GF-D8 (cell line): ENCODE data around the gene CLIP3.
A peak's percentile ranks its signal among the peaks of the same experiment; 100 is the strongest.
"Not testable (repeated sequence)": the region's sequence is repeated elsewhere in the genome, so short reads cannot be mapped to it uniquely, and the experiment has no call there.

Experiments
- DNase-seq: peaks from one replicate; lab custom pipeline; 2025; lab: John Stamatoyannopoulos, UW

The CLIP3 gene

DNA sequence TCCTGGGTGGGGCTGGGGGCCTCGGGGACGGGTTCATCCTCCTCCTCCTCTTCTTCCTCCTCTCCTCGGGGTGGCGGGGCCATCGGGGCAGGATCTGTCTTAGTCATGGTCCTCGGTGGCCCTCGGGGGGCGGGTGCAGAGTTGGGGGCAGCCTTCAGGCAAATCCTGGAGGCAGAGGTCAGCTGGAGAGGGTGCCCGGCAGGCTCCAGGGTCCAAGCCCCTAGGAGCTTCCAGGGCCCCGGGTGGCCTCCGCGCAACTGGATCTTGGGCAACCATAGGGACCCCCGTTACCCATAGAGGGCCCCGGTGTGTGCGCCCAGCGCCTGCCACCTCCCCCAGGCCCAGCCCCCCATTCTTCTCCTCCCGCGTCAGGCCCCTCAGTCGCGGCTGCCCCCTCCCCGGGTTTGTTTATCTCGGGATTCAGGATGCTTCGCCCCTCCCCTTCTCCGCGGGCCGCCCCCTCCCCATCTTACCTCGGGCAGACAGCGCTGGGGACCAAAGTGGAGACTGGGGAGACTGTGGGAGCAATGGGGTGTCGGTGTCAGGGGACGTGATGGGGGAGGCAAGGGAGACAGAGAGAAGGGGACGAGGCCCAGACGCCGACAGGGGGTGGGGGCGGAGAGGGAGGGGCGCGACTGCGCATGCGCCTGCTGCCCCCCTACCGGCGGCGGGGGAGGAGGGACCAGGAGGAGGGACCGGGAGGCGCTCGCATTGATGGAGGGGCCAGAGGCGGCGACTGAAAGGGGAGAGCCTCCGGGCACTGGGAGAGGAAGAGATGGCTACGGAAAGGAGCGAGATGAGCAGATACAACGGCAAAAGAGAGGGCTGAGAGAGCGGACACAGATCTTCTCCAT lies at the start of gene CLIP3:
CLIP3 (minus strand) TSS at position 623 of the 854 bp plus-strand sequence; CDS start at position 107, 516 bp downstream.
- no peak for DNase-seq

GRCh38 chr19:36081894-36082293 lies 49.2 kb upstream of the CLIP3 start:
- no peak for DNase-seq

- DNase-seq, result no peak
Observed at GRCh38 chr19:36081385-36081784, 48.7 kb upstream of the CLIP3 start.

DNA sequence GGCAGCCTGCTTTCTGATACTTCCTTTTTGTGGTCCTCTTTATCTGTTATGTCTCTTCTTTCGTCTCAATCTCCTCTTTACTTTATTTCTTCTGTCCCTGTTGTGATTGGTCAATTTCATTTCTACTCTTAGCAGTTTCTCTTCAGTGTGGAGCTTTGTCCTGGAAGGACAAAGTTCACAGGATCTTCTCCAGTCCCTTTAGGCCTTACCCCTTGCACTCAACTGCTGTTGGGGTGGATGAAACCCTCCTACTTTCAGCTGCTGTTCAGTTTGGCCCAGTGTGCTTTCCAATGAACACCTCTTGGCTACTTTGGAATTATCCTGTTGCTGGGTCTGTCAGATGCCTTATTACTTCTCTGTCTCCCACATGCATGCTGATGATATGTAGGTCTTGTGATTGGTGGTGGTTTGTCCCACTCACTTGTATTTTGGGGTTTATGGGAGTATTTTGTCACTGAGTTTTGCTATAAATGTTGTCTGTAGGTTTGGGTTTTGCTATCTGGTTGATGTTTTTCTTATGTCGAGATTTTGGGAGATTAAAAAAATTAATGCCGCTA lies 46.8 kb upstream of the CLIP3 start:
- DNase-seq, result no peak

DNA sequence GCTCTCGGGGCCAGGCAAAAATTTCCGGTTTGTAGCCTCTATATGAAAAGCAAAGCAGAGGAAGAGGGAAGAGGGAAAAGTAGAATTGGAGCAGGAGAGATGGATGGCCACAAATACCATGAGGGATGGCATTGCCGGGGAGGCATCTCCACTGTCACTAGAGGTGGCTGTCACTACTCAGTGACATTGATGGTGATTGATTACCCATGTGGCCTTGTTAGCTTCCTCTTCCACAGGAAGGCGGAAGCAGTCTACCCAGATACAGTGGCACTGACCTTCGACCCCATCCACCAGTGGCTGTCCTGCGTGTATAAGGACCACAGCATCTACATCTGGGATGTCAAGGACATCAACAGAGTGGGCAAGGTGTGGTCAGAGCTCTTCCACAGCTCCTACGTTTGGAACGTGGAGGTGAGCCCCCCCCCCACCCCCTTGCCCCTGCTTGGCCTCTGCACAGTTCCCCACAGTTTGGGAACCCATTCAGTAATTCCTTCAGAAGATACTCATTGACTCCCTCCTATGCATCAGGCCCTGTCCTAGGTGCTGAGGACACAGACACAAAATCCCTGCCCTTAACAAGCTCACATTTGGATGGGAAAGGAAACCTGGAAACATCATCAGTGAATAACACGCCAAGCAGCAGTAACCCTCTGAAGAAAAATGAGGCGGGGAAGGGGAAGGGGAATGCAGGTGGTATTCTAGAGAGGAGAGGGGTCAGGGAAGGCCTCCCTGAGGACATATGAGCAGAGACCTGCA lies 40.6 kb upstream of the CLIP3 start:
- no peak for DNase-seq

GRCh38 chr19:36072081-36072480 lies 39.4 kb upstream of the CLIP3 start:
- no peak for DNase-seq

- DNase-seq, result not testable (repeated sequence)
Observed at GRCh38 chr19:36068810-36069499, 36.3 kb upstream of the CLIP3 start.

GRCh38 chr19:36067681-36068080 lies 35.0 kb upstream of the CLIP3 start:
- no peak for DNase-seq

GRCh38 chr19:36064826-36065225 lies 32.2 kb upstream of the CLIP3 start:
- no peak for DNase-seq

- DNase-seq, result no peak
Observed at GRCh38 chr19:36061367-36061766, 28.7 kb upstream of the CLIP3 start.

DNA sequence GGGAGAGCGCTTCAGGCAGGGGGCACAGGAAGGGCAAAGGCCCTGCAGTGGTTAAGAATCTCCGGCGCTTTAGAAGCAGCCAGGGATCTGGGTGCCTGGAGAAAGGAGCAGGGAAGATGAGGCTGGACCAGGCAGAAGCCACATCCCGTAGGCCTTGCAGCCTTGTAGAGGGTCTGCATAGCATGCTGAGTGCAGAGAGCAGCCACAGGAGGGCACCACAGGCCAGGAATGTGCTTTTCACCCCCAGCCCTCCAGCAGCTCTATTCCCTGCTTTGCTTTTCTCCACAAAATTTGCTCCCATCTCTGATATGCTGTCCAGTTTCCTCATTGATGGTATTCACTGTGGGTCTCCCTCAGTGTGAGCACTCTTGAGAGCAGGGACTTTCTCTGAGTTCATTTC lies 27.8 kb upstream of the CLIP3 start:
- no peak for DNase-seq

GRCh38 chr19:36059180-36059910 lies 26.7 kb upstream of the CLIP3 start:
- no peak for DNase-seq

GRCh38 chr19:36058481-36059179 lies 26.0 kb upstream of the CLIP3 start:
- DNase-seq, result no peak

DNA sequence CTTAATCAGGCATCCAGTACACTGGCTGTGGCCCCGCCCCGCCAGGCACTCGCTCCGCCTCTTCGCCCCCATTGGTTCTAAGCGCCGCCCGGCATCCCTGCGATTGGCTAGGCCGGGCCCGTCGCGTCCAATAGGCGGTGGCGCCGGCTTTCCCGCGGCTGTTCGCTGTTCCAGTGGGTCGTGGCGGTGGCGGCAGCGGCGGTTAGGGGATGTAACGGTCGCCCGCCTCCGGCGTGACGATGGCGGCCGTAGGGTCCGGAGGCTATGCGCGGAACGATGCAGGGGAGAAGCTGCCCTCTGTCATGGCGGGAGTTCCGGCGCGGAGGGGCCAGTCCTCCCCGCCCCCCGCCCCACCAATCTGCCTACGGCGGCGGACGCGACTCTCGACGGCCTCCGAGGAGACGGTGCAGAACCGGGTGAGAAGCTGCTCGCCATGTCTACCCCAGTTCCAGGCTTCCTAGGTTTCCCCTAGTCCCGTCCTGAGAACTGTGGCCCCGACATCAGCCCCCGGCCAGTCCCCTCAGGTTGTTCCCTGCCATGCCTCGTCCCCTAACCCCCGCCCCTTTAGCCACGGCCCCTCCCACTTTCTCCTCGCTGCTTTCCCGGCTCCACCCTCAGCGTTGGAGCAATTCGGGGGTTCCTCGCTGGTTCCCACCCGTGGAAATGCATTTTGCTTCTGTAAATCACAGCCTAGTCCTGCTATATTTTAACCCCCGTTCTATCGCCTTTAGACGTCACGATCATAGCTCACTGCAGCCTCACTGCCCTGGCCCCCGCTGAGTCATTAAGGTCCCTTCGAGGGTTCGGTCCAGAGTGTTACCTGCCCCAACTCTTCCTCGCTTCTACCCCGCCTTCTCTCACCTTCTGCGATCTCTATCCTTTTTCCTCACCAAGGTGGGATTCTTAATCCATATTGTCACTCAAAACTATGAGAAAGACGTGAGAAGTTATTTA lies 22.3 kb upstream of the CLIP3 start, which contains the start of gene WDR62:
WDR62 (plus strand) TSS at position 165 of the 954 bp plus-strand sequence; CDS start at position 240, 75 bp downstream.
- DNase-seq, result peak; percentile 87

- DNase-seq, result peak; percentile 94
Observed at GRCh38 chr19:36054119-36054732, 21.6 kb upstream of the CLIP3 start, which contains the start of gene THAP8. TSS of gene THAP8 (minus strand) at chr19:36054285. CDS start at chr19:36054217, 68 bp downstream.

GRCh38 chr19:36051637-36052036 lies 19.0 kb upstream of the CLIP3 start:
- DNase-seq, result no peak

- no peak for DNase-seq
Observed at GRCh38 chr19:36051236-36051635, 18.6 kb upstream of the CLIP3 start.

DNA sequence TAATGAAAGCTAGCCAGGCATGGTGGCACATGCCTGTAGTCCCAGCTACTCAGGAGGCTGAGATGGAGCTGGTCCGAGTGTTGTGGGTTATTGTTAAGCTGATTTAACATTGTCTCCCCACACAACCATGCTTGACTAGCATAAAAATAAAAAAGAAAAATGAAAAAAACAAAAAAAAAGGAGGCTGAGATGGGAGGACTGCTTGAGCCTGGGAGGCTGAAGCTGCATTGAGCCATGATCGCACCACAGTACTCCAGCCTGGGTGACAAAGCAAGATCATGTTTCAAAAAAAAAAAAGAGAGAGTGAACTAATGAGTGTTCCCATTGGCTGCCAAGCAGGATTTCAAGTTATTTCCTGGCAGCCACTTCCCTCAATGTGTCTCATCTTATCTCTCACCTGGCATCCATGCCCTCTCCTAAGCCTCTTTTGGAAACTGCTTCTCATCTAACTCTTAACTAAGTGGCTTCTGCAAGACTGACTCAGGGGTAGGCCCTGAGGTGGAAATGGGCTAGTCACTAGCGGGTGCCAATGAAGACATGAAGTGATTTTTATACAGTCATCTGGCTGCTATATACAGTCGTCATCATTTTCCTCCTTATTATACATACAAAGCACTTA lies 16.5 kb upstream of the CLIP3 start:
- no peak for DNase-seq

DNA sequence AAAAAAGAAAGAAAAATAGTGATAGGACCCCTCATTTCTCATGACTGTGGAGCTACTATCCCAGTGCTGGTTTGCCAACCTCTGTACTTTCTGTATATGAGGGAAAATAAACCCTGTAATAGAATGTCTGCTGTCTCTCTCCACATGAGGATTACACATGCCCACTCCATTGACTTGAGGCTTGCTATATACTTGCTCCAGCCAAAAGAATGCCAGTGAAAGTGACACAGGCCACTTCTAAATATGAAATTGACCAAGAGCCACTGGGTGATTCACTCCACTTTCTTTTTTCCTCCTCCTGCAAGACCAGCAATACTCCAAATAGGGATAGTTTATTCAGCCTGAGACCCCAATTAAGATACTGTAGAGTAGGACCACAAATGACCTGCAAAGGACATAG lies 15.2 kb upstream of the CLIP3 start:
- DNase-seq, result no peak
